Activated gamma-delta T cell treated with anti-CD3 and anti-CD28 coated beads, Interleukin-2, amount 50 U/mL, for 16 hours (primary cell): ENCODE data around the gene GALNT9.
"Not testable (repeated sequence)": the region's sequence is repeated elsewhere in the genome, so short reads cannot be mapped to it uniquely, and the experiment has no call there.

Experiments
- DNase-seq: peaks from one replicate; pipeline ENCODE4 v3.0.0-alpha.2; 2020; ENCODE audit warnings: low read depth

GALNT9 gene

DNA sequence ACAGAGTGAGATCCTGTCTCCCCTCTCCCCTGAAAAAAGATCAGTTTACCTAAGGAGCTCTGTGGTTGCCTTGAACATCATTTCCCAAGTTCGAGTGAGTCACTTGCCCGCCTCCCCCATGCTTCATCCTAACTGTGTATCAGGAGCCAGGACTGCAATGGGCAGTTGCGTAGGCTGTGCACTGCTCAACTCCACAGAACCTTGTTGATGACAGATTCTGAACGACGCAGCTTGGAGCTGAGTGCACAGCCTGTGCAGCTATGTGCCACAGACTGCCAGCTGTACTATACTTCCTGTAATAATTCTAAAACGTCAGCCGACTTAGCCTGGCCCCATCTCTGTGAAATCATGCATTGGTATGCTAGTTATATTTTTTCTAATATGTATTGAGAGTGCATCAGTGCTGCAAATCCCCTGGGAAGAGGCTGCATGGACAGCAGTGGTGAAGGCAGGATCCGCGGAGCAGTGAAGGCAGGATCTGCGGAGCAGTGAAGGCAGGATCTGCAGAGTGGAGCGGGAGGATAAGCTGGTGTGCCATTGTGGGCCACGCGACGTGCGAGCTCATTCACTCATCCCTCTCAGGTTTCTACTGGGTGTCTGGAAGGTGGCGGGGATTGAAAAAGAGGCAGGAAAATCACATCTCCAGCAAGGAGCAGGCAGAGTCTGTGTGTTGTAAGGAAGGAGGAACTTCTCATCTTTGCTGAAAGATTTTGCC, 80.8 kb downstream of the GALNT9 start:
- DNase-seq: no peak

DNA sequence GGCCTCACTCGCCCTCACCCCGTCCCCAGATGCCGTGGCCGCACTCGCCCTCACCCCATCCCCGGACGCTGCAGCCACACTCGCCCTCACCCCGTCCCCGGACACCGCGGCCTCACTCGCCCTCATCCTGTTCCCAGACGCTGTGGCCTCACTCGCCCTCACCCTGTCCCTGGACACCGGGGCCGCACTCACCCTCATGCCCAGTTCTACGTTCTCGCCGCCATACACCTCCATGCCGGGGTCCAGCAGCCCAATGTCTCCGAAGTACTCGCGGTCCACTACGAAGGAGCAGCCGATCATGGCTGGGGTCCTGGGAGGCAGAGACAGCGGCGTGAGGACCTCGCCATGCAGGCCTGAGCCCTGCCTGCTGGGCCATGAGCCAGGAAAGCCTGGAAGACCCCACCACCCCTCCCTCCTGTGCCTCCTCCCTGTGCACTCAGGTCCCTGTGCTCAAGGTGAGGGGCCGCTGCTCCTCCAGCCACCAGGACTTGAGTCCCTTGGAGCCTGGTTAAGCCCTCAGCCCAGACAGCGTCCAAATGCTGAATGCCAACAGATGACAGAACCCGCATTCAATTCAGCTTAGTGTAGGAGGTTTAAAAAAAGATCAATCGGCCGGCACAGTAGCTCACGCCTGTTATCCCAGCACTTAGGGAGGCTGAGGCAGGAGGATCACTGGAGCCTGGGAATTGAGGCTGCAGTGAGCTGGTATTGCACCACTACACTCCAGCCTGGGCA, 81.5 kb downstream of the GALNT9 start:
- no peak for DNase-seq

DNA sequence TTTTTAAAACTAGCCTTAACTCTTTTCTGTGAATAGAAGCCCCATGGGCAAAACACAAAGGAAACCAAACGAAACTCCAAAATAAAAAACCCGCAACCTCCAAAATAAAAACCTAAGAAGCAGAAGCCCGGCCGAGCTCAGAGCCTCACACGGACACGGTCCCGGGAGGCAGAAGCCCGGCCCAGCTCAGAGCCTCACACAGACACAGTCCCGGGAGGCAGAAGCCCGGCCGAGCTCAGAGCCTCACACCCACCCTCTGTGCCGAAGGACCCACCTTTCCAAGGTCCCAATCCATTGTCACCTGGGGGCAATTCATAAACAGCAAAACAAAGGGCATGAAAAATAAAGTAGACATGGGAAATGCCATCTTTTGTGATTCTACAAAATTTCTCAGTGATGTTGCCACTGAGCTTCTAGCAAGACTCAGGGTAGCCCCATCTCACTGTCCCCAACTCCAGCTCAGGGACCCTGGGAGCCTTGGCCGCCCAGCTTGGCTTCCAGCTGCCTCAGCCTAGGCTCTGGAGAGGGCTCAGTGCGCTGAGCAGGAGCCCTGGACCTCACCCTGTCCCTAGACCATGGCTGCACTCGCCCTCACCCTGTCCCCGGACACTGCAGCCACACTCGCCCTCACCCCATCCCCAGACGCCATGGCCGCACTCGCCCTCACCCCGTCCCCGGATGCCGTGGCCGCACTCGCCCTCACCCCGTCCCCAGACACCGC, 82.2 kb downstream of the GALNT9 start:
- DNase-seq: no peak

- no peak for DNase-seq
These were observed 83.8 kb downstream of the GALNT9 start for GRCh38 chr12:132245521-132246101.

GRCh38 chr12:132244724-132245295, 84.6 kb downstream of the GALNT9 start:
- no peak for DNase-seq

DNA sequence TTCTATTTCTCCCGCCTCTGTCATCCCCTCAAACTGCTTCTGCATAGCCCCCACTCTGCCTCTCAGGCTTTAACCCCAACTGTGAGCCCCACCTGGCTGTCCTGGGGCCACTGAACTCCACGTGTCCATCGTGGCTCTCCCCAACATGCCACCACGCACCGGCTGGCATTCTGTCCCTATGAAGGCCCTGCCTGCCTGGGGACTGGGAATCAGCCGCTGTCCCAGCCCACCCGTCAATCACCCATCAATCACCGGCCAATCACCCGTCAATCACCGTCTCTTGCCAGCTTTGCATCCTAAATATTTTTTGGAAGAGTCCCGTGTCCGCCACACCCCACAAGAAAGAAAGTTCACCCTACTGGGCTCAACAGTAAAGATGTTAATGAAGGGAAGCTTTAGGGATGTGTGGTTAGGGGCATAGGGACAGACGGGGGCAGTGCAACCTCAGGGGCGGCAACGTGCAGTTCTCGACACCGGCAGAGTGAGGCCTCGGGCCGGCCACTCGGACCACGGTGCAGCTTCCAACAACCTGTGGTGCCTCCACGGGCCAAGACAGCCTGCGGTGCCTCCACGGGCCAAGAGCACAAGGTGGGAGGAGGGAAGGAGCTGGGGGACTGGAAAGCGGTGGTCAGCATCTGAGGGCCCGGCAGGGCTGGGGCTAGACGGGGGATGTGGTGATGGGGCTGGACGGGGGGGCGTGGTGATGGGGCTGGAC, 85.6 kb downstream of the GALNT9 start:
- DNase-seq: no peak

DNA sequence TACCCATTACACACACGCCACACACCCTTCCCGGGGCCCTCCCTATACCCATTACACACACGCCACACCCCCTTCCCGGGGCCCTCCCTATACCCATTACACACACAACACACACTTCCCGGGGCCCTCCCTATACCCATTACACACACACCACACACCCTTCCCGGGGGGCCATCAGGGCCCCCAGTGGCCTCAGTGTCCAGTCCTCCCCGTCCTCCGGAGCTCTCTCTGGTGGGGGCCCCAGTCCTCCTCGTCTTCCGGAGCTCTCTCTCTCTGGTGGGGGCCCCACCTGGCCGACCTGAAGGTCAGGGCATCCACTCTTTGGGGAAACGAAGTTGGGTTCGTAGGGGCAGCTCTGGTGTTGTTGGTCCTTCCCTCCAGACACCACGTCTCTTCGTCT, 86.2 kb downstream of the GALNT9 start:
- DNase-seq: not testable (repeated sequence)

DNA sequence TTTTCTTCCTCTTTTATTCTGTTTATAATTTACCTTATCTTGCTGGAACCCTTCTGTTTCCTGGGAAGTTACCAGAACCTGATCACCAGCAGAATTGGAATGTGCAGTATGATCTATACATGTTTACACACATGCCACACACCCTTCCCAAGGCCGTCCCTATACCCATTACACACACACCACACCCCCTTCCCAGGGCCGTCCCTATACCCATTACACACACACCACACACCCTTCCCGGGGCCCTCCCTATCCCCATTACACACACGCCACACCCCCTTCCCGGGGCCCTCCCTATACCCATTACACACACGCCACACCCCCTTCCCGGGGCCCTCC, 88.8 kb downstream of the GALNT9 start:
- not testable (repeated sequence) for DNase-seq

GRCh38 chr12:132239796-132240668, 89.4 kb downstream of the GALNT9 start:
- no peak for DNase-seq

DNA sequence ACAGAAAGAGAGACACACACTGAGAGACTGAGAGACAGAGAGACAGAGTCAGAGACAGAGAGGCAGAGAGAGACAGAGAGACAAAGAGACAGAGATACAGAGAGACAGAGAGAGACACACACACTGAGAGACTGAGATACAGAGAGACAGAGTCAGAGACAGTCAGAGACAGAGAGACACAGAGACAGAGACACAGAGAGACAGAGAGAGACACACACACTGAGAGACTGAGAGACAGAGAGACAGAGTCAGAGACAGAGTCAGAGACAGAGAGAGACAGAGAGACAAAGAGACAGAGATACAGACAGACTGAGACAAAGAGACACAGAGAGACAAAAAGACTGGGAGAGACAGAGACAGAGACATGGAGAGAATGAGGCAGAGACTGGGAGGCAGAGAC, 90.0 kb downstream of the GALNT9 start:
- DNase-seq: no peak

DNA sequence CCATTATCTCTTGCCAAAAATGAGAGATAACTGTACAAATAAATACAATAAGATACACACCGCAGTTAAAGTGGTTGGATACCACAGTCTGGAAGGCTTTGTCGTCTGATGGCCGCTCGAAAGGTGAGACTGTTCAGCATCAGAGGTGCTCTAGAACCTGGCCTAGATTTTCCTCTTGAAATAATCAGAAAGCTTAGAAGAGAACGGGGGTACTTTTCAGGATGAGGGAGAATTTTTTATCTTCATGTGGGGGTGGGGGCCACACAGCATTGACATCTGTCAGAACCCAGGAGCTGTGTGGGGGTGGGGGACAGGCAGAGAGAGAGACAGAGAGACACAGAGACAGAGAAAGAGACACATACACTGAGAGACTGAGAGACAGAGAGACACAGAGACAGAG, 90.5 kb downstream of the GALNT9 start:
- no peak for DNase-seq

DNA sequence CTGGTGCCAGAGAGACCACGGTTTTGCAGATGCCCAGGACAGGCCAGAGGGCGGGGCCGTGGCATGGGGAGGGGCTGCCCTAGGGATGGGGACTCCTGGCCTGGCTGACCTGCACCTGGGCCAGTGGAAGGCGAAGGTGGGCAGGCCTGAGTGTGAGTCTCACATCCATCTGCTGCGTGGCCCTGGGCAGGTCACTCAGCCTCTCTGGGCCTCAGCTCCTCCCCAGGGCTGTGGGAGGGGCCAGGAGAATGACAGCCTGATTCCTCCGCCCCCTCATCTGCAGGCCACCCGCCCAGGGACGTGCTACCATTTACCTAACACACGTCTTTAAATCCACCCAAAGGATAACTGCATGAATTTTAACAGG, 90.9 kb downstream of the GALNT9 start:
- no peak for DNase-seq

- no peak for DNase-seq
These were observed 91.5 kb downstream of the GALNT9 start for GRCh38 chr12:132237772-132238487.

DNA sequence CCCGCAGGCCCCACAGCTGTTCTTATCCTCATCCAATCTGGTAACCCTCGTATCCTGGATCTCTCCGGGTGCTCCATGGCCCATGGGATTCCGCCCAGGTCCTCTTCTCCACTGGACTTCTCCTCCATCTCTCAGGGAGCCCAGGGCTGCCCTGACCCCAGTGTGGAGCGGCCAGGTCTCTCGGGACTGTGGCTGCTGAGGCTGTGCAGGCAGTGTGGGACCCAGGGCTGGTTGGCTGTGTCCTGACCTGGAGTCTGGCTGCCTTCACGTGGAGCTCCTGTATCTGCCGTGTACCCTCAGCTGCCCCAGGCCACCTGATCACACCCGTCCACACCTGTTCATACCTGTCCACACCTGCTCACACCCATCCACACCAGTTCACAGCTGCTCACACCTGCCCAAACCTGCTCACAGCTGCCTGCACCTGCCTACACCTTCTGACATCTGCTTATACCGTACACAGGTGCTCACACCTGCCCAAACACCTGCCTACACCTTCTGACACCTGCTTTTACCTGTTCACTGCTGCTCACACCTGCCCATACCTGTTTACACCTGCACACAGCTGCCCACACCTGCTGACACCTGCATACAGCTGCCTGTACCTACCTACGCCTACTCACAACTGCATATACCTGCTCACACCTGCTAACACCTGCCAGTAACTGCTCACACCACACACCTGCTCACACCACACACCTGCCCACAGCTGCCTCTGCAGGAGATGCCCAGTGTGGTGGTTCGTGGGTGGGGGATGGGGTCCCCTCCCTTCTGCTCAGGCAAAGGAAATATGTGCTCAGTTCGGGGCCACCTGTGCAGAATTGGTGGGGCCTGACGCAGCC, 92.2 kb downstream of the GALNT9 start:
- no peak for DNase-seq

DNA sequence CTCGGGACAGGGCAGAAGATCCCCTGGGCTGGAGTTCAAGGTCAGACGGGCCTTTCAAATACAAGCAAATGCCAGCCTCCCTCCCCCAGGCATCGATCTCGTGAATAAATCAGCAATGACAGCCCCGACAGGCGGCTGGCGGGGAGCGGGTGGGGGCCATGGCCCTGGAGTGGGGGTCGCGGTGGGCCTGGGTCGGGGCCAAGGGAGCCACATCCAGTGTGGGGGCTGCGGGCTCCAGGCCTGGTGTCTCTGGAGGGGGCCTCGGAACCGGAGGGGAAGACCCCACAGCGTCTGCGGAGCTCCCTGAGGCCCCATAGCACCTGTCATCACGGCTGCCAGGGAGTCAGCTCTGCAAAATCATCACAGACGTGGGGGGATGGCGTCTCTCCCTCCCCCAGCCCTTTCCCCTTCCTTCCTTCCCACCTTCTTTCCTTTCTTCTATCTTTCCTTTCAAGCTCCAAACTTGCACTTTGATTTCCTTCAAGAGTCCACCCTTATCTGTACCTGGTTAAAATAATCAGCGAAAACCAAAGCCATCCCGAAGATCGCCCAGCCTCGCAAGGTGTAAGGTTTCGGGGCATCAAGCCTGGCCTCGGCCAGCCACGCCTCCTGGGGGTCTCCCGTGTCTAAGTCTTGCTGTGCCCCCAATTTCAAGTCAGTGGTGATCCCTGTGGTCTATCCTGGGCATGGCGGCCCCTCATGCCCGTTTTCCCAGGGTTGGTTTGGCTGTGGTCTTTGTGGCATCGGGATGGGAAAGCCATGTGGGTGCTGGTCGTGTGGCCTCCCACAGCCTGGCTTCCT, 93.1 kb downstream of the GALNT9 start:
- no peak for DNase-seq

DNA sequence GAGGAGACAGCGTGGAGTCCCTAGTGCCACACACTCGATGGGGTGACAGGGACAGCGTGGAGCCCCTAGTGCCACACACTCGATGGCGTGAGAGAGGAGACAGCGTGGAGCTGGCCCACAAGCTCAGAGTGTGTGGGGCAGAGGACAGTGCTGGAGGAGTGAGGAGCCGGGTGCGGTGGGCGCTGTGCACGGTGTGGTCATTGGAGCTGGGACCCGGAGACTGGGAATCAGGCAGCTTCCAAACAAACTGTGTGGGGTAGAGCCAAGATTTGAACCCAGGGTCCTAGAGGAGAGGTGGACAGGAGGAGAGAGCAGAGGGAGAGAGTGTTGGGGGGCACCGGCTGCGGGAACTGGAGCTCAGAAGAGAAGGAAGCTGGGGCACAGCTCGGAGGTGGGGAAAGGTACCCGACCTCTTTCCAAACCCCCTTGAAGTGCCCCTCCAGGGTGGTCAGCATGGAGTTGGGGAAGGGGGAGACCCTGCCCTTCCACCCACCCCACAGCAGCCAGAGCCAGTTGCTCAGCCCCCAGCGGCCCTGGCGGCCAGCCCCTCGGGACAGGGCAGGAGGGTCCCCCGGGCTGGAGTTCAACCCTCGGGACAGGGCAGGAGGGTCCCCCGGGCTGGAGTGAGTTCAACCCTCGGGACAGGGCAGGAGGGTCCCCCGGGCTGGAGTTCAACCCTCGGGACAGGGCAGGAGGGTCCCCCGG, 94.1 kb downstream of the GALNT9 start:
- no peak for DNase-seq

DNA sequence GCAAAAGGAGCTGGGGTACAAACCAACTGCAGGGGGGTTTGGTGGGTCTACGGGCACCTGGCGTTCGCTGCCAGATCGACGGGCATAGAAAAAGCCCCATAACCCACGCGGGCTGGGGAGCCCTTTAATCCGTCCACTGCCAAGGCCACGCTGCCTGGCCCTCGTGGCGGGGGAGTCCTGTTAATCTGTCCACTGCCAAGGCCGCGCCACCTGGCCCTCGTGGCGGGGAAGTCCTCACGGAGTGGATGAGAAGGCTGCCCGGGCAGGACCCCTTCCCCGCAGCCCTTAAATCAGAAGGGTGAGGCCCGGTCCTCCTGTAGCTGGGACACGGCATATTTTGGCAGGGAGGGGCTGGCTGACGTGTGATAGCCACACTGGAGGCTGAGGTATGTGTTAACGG, 99.0 kb downstream of the GALNT9 start:
- DNase-seq: no peak

DNA sequence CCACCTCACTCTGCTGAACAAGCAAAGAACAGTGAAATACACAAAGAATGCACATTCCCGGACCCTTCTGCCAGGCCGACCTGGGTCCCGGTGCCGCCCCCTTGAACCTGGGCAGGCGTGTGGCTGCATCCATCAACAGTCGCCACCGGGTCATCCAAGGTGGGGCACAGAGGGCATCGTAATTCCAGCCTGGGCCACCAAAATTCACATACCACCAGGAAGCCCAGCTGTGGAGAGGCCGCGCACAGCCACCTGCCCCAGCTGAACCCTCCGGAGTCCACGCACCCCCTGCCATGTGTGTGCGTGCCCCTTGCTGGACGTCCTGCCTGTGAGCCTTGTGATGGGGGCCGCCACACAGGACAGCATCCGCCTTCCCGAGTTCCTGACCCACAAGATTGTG, 99.5 kb downstream of the GALNT9 start:
- DNase-seq: no peak
